ENCODE measurements around the gene MED23. TPM values are rescaled to one million over a fixed set of nuclear protein-coding genes. Genes with fewer than 3 reads are reported as not detected.

The MED23 gene
- total and polyA plus RNA-seq, 10 of the 15 experiments (the other 5 are each of a cell fraction or from before 2014, with no cell fraction given), result 7.1 to 42.9 (median 19.6) TPM

GRCh38 chr6:131602781-131603312, 25.2 kb downstream of the MED23 start:
- SMC1A ChIA-PET (ENCODE audit: uncharacterized antibody, unreplicated experiment), result no interaction called here
- Histone ChIP-seq H3K4me2 (ENCODE audit: control insufficient read depth, insufficient read depth) (no peak overlapping the region), H2AFZ (ENCODE audit: control insufficient read depth, low read depth, low read length) (no peak overlapping the region), H3K27ac (ENCODE audit: control insufficient read depth, insufficient read depth) (no peak overlapping the region), H3K4me3 (no peak overlapping the region), H3K9me3 (replicated peaks; ENCODE audit: control insufficient read depth, insufficient read depth, low read length) (no peaks in the 10 kb centered on the region), H3K9ac (ENCODE audit: control insufficient read depth, insufficient read depth, low read length) (no peak overlapping the region), H3K36me3 (ENCODE audit: control insufficient read depth in 2 of 2, insufficient read depth in 2 of 2, low read length in 1 of 2) (peaks cover 0 to 19% of the 10 kb centered on the region in 2 experiments; a peak in 2 of 4 replicates), H3K4me1 (ENCODE audit: control insufficient read depth, insufficient read depth, low read length) (no peaks in the 10 kb centered on the region), H4K20me1 (ENCODE audit: control insufficient read depth, insufficient read depth) (no peaks in the 10 kb centered on the region), H3K79me2 (ENCODE audit: control insufficient read depth, insufficient read depth, low read length) (no peaks in the 10 kb centered on the region), H3K27me3 (replicated peaks in 1 of 2; ENCODE audit: control insufficient read depth in 2 of 2, insufficient read depth in 2 of 2, low read length in 1 of 2) (no peaks in the 10 kb centered on the region)
- no TSS peak for BruUV-seq (replicated peaks)
- DNase-seq (ENCODE audit: low read depth, low spot score) (no peak), FAIRE-seq (no peak), ATAC-seq (no peak)
- in situ Hi-C loops (cut with MboI), result no loop called here
- CTCF ChIA-PET, result interaction anchor here (0.6 to 3.1 kb wide), 3 partner anchors 12 to 886 kb away, joined by 3 to 16 read pairs (median 5); partner anchors contain the start of gene MED23
- 100% methylated on average over 1 of the region's 1 CpG for WGBS (ENCODE audit: insufficient coverage, insufficient replicate concordance, low lambda C conversion rate, missing lambda C conversion rate)
- POLR2A ChIA-PET, result no interaction called here
- RAD21 ChIA-PET (ENCODE audit: unreplicated experiment), result no interaction called here
- no peak for TF ChIP-seq MTA3 (IDR thresholded peaks at IDR 0.05; ENCODE audit: borderline replicate concordance, low read length)
- no peak for TF ChIP-seq NFYB (IDR thresholded peaks at IDR 0.05; ENCODE audit: insufficient read depth, low read depth, low read length)
- no peak for TF ChIP-seq CHD2 (IDR thresholded peaks at IDR 0.05; ENCODE audit: borderline replicate concordance, low read depth, low read length)
- no peak for TF ChIP-seq SP1 (IDR thresholded peaks at IDR 0.05; ENCODE audit: low read depth, low read length)
- TF ChIP-seq PAX8 (IDR thresholded peaks at IDR 0.05), result no peak
- no peak for TF ChIP-seq RAD21 (IDR thresholded peaks at IDR 0.05; ENCODE audit: insufficient read depth, low read depth, low read length)
- TF ChIP-seq SREBF2 (IDR thresholded peaks at IDR 0.05; ENCODE audit: low read length), result no peak
- TF ChIP-seq EGR1 (IDR thresholded peaks at IDR 0.05; ENCODE audit: borderline replicate concordance in 1 of 2, low read depth in 2 of 2, low read length in 2 of 2), result no peak
- TF ChIP-seq GABPA (IDR thresholded peaks at IDR 0.05; ENCODE audit: low read depth), result no peak
- no peak for TF ChIP-seq USF2 (IDR thresholded peaks at IDR 0.05; ENCODE audit: borderline replicate concordance, low read depth, low read length)
- no peak for TF ChIP-seq HSF1 (IDR thresholded peaks at IDR 0.05; ENCODE audit: low read depth, low read length)
- TF ChIP-seq TCF7 (IDR thresholded peaks at IDR 0.05; ENCODE audit: borderline replicate concordance), result no peak
- intact Hi-C loops (cut with micrococcal nuclease; ENCODE audit: unreplicated experiment), result no loop called here

Data from GM12878 (cell line).